Thyroid gland (tissue), 4 donors: ENCODE results near the gene CCDC107. TPM values are rescaled to one million over a fixed set of nuclear protein-coding genes. Genes with fewer than 3 reads are reported as not detected.

Experiments
- DNase-seq, 2 donors: peaks; one replicate each; pipeline ENCODE4 v3.0.0-alpha.2; 2019
- H3K27ac ChIP-seq, 3 donors: fragments of 200-600 bp; sonication (generic); 1 replicate in 2 of 3; 2 replicates in 1 of 3; pipeline ENCODE4 v1.5.1; 2016 to 2019; ENCODE audit warnings: mild to moderate bottlenecking in 1 of 3, moderate library complexity in 1 of 3
- H3K27me3 ChIP-seq: fragments of 200-600 bp; sonication (generic); one replicate; pipeline ENCODE4 v1.5.1; 2019
- H3K36me3 ChIP-seq, 2 donors: fragments of 200-600 bp; sonication (generic); one replicate each; pipeline ENCODE4 v1.5.1; 2016 to 2019
- H3K4me1 ChIP-seq, 2 donors: fragments of 200-600 bp; sonication (generic); one replicate each; pipeline ENCODE4 v1.5.1; 2017 to 2019
- H3K4me3 ChIP-seq, 3 donors: fragments of 200-600 bp; sonication (generic); replicated peaks in 1 of 3; 1 replicate in 2 of 3; 2 replicates in 1 of 3; pipeline ENCODE4 v1.5.1; 2016; ENCODE audit warnings: mild to moderate bottlenecking in 1 of 3
- H3K9me3 ChIP-seq: fragments of 200-600 bp; sonication (generic); one replicate; pipeline ENCODE4 v1.5.1; 2017
- POLR2A ChIP-seq, 2 donors: fragments of 450-650 bp; IDR thresholded peaks; one replicate each; pipeline ENCODE4 v1.6.1; 2017; ENCODE audit warnings: antibody characterized with exemption in 2 of 2, mild to moderate bottlenecking in 2 of 2, moderate library complexity in 1 of 2
- WGBS, 2 donors: methylation state at CpG; one replicate each; pipeline ENCODE4 v1.1.5; 2017; 5-methylcytosine and 5-hydroxymethylcytosine counted together
- intact Hi-C: fragments of 100-400 bp; cut with DNase I; formaldehyde crosslinking; loops from one replicate; pipeline ENCODE4 v1.15.1; 2023
- microRNA-seq: library from miRNA; unstranded; fragments of <30 nt; microRNA quantifications from one replicate; pipeline ENCODE4, GENCODE V29; 2016
- small RNA-seq: library from RNA; depleted of rRNA; stranded (forward); fragments of <200 nt; gene quantifications from one replicate; pipeline ENCODE3, GENCODE V24; 2016
- total RNA-seq, 4 donors: library from RNA; depleted of rRNA; stranded (reverse); fragments of >200 nt; gene quantifications; one replicate each; pipeline ENCODE4 v1.2.3, GENCODE V29; 2016
- TF ChIP-seq, protein P1 (sequence below), 6 experiments: fragments of 200-600 bp in 3 of 6; fragments of 450-650 bp in 3 of 6; sonication (generic) in 3 of 6; IDR thresholded peaks; one replicate each; pipeline ENCODE4 v1.5.1; 2016 to 2019; ENCODE audit warnings: antibody characterized with exemption in 6 of 6, mild to moderate bottlenecking in 2 of 6, inconsistent platforms in 1 of 6, moderate library complexity in 1 of 6

Gene CCDC107
- total RNA-seq, 4 donors from 2014 or later, result 21.0 to 40.9 (median 27.9) TPM

DNA sequence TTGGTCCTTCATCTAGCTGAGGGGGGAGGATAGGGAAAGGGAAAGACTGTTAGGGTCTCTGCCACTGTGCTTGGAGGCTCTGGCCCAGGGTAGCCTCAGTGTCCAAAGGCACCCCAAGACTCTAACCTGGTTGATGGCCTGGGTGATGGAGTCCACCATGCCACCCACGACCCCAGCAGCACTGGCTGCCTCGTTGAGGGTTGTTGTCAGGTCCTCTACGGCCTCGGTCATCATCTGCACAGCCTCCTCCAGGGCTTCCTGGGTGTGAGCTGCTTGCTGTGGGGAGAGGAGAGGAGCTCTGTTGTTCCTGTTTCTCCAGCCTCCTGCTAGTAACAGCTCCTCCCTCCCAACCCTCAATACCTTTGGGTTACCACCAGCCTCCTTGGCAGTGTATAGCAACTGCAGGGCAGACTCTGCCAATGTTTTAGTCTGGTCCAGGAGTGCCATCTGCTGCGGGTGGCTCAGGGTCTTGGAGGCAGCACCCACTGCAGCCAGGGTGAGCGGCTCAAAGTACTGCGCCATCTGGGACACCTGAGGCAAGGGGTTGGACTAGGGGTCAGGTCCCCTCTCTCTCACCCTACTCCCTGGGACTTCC lies 47.8 kb downstream of the CCDC107 start:
- 93 to 98% methylated on average over 4 to 7 of the region's 7 CpGs for WGBS, 2 donors
- no peak for DNase-seq
- Histone ChIP-seq H3K9me3 (no peaks in the 10 kb centered on the region), H3K4me3 (no peak overlapping the region), H3K27me3 (no peaks in the 10 kb centered on the region), H3K36me3 (peaks cover 89 to 94% of the 10 kb centered on the region in 2 donors), H3K4me1 (no peaks in the 10 kb centered on the region), H3K27ac (no peak overlapping the region)
- intact Hi-C loops, result no loop called here
- TF ChIP-seq, protein P1, sequence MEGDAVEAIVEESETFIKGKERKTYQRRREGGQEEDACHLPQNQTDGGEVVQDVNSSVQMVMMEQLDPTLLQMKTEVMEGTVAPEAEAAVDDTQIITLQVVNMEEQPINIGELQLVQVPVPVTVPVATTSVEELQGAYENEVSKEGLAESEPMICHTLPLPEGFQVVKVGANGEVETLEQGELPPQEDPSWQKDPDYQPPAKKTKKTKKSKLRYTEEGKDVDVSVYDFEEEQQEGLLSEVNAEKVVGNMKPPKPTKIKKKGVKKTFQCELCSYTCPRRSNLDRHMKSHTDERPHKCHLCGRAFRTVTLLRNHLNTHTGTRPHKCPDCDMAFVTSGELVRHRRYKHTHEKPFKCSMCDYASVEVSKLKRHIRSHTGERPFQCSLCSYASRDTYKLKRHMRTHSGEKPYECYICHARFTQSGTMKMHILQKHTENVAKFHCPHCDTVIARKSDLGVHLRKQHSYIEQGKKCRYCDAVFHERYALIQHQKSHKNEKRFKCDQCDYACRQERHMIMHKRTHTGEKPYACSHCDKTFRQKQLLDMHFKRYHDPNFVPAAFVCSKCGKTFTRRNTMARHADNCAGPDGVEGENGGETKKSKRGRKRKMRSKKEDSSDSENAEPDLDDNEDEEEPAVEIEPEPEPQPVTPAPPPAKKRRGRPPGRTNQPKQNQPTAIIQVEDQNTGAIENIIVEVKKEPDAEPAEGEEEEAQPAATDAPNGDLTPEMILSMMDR (IDR thresholded peaks at IDR 0.05), result no peak
- no peak for TF ChIP-seq POLR2A (IDR thresholded peaks at IDR 0.05)

DNA sequence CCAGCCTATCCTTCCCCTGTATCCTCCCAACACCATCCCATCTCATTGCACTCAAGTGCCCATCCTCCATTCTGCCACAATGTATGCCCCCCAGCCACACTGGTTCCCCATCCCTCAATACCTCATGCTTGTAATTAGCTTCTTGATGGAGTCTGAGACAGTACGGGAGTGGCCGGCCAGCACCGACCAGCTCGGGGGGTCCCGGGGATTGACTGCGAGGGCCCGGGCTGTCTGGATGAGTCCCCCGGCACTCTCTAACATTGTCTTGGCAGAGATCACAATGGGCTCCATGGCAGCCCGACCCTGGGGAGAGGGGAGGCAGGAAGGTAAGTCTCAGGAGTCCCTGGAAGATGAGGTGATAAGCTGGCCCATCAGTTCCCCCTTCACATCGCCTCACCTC lies 48.9 kb downstream of the CCDC107 start:
- TF ChIP-seq POLR2A (IDR thresholded peaks at IDR 0.05), result no peak
- TF ChIP-seq, protein P1 (IDR thresholded peaks at IDR 0.05), result no peak
- H3K27me3 ChIP-seq, result no peaks in the 10 kb centered on the region
- 95 to 97% methylated on average over 9 to 10 of the region's 10 CpGs for WGBS, 2 donors
- DNase-seq, result no peak
- intact Hi-C loops, result no loop called here
- no peaks in the 10 kb centered on the region for H3K9me3 ChIP-seq
- no peaks in the 10 kb centered on the region for H3K4me1 ChIP-seq
- H3K4me3 ChIP-seq, result no peak overlapping the region
- H3K27ac ChIP-seq, result no peak overlapping the region
- H3K36me3 ChIP-seq, result peaks cover 89 to 94% of the 10 kb centered on the region in 2 donors

DNA sequence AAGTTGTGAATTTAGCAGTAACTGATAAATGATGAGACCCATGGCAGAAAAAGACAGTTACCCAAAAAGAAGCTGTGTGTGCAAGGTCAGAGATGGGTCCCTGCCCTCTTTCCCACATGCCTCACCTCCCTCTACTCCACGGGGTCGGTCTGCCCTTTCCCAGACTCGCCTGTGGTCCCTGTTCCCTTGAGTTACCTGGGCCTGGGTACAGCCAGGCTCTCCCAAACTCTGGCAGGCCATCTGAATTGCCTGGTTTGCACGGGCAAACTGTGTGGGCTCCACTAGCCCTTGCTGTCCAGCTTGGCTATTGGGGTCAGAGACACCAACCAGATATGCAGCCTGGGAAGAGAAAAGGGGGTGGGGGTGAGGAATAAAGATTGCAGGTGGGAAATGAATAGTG lies 50.1 kb downstream of the CCDC107 start:
- Histone ChIP-seq H3K36me3 (peaks cover 89 to 93% of the 10 kb centered on the region in 2 donors), H3K4me1 (no peaks in the 10 kb centered on the region), H3K27ac (no peak overlapping the region), H3K4me3 (no peak overlapping the region), H3K27me3 (no peaks in the 10 kb centered on the region), H3K9me3 (no peaks in the 10 kb centered on the region)
- WGBS, 2 donors, result 91 to 96% methylated on average over 4 of the region's 4 CpGs
- no peak for DNase-seq
- intact Hi-C loops, result no loop called here
- no peak for TF ChIP-seq POLR2A (IDR thresholded peaks at IDR 0.05)
- TF ChIP-seq, protein P1 (IDR thresholded peaks at IDR 0.05), result no peak

DNA sequence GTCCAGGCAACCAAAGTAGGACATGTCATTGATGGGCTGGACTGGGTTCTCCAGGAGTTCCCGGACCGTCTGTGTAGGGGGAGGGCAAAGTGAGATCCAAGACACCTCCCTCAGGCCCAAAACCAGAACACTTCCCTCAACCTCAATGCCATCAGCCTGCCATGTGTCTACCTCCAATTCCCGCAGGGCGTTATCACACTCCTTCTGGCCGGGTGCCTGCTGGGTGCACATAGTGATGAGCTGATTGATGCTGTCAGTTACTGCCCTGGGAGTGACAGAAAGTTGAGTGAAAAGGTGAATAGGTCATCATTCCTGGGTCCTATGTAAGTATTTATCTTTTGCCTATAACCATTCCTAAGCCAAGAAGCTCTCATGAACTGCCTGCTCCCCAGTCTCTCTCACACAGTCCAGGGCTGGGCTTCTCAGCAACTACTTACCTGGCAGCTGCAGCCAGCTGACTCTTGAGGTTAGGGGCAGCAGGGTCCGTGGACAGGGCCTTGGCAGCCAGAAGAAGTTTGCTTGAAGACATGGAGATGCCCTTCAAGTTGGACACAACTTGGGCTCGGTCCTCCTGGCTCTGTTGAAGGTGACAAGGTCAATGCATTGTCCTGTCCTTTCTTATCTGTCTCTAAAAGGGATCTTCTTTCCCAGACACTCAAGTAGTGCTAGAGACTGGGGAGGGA lies 52.9 kb downstream of the CCDC107 start:
- WGBS, 2 donors, result 90 to 94% methylated on average over 7 of the region's 7 CpGs
- Histone ChIP-seq H3K4me3 (no peak overlapping the region), H3K36me3 (peaks cover 89 to 93% of the 10 kb centered on the region in 2 donors), H3K4me1 (no peaks in the 10 kb centered on the region), H3K9me3 (no peaks in the 10 kb centered on the region), H3K27me3 (no peaks in the 10 kb centered on the region), H3K27ac (no peak overlapping the region)
- TF ChIP-seq, protein P1 (IDR thresholded peaks at IDR 0.05), result no peak
- no peak for TF ChIP-seq POLR2A (IDR thresholded peaks at IDR 0.05)
- DNase-seq, result no peak
- intact Hi-C loops, result no loop called here

Small RNA genes lying within 50 kb of the gene (microRNA-seq; reads per million reads assigned to microRNA genes)
- not detected for gene MIR6852

Small RNA genes lying within 50 kb of the gene (small RNA-seq; reads per million reads assigned to genes)
- gene RMRP, result not detected
- not detected for gene RN7SL22P

Other genes starting within 250 kb of the CCDC107 start
- 10 to 100 TPM; 15.2 to 28.2 (median 26.4) TPM for gene RUSC2, start 168.2 kb upstream of the CCDC107 start, total RNA-seq
- gene TESK1, start 53.0 kb upstream of the CCDC107 start, total RNA-seq, result 10 to 100 TPM; 23.2 to 44.3 (median 37.6) TPM
- gene CD72, start 39.9 kb upstream of the CCDC107 start, total RNA-seq, result 1 to 10 TPM; 1.8 to 5.8 (median 3.1) TPM
- 1 to 10 TPM in 2 of 4 donors, under 1 TPM in 2; 0.63 to 3.8 (median 0.95) TPM for gene SIT1, start 7.4 kb upstream of the CCDC107 start, total RNA-seq
- gene RMRP, start 273 bp upstream of the CCDC107 start, total RNA-seq, result over 10,000 TPM in 1 of 4 donors, 1,000 to 10,000 TPM in 3; 3,539 to 11,174 (median 6,303) TPM
- under 1 TPM in 3 of 4 donors, not detected in 1; 0.27 to 0.45 (median 0.42) TPM for gene ARHGEF39, start 6.9 kb downstream of the CCDC107 start, total RNA-seq
- gene CA9, start 15.6 kb downstream of the CCDC107 start, total RNA-seq, result not detected
- gene TPM2, start 31.6 kb downstream of the CCDC107 start, total RNA-seq, result 10 to 100 TPM; 45.4 to 79.6 (median 72.2) TPM
- 100 to 1,000 TPM; 142 to 245 (median 184) TPM for gene TLN1, start 73.9 kb downstream of the CCDC107 start, total RNA-seq
- 10 to 100 TPM; 44.9 to 73.0 (median 51.3) TPM for gene CREB3, start 74.4 kb downstream of the CCDC107 start, total RNA-seq
- gene GBA2, start 90.9 kb downstream of the CCDC107 start, total RNA-seq, result 100 to 1,000 TPM in 2 of 4 donors, 10 to 100 TPM in 2; 71.4 to 111 (median 101) TPM
- gene RGP1, start 91.0 kb downstream of the CCDC107 start, total RNA-seq, result 10 to 100 TPM; 25.4 to 34.0 (median 30.2) TPM
- under 1 TPM in 1 of 4 donors, not detected in 3; 0.67 TPM for gene MSMP, start 96.0 kb downstream of the CCDC107 start, total RNA-seq
- 1 to 10 TPM; 5.1 to 9.3 (median 8.1) TPM for gene NPR2, start 133.3 kb downstream of the CCDC107 start, total RNA-seq
- 1 to 10 TPM; 4.7 to 7.1 (median 5.7) TPM for gene SPAG8, start 154.0 kb downstream of the CCDC107 start, total RNA-seq
- gene HINT2, start 156.8 kb downstream of the CCDC107 start, total RNA-seq, result 10 to 100 TPM; 11.4 to 58.2 (median 50.6) TPM
- not detected for gene FAM221B, start 170.4 kb downstream of the CCDC107 start, total RNA-seq
- gene TMEM8B, start 170.9 kb downstream of the CCDC107 start, total RNA-seq, result 10 to 100 TPM in 3 of 4 donors, 1 to 10 TPM in 1; 8.5 to 17.4 (median 15.8) TPM
- not detected for gene OR13J1, start 212.1 kb downstream of the CCDC107 start, total RNA-seq
- gene HRCT1, start 247.9 kb downstream of the CCDC107 start, total RNA-seq, result 10 to 100 TPM in 1 of 4 donors, 1 to 10 TPM in 2, under 1 TPM in 1; 0.81 to 11.8 (median 3.3) TPM